Stimulated activated CD8-positive, alpha-beta memory T cell treated with anti-CD3 and anti-CD28 coated beads, Interleukin-7, amount 100 ng/mL, for 48 hours (primary cell): ENCODE results near the gene STON2.

Source experiments
- DNase-seq, 2 donors: peaks; one replicate each; pipeline ENCODE4 v3.0.0-alpha.2; 2020; ENCODE audit warnings: low read depth in 1 of 2; ENCODE audit errors: extremely low read depth in 1 of 2

The STON2 gene

GRCh38 chr14:81305743-81306142, 94.4 kb downstream of the STON2 start:
- no peak for DNase-seq

- no peak for DNase-seq
Observed at GRCh38 chr14:81305065-81305464, 95.1 kb downstream of the STON2 start.

- DNase-seq = peak; percentile 11 to 51
Observed at GRCh38 chr14:81303258-81303935, 96.7 kb downstream of the STON2 start.

DNA sequence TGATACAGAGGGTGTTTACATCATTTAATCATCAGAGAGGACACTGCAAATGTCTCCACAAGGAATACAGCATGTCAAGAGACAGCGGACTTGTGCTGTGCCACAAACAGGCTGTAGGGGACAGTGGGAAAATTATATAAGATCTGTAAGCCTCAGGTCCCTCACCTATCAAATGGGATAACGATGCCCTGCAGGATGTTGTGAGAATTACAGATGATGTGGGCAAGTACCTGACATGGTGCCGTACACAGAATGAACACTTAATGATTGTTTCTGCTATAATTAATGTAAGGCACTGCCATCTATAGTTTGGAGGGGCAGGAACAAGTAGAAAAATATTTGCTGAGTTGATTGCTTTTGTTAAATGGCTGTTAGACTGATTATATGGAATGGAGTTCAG, 97.5 kb downstream of the STON2 start:
- no peak for DNase-seq

- no peak for DNase-seq
Observed at GRCh38 chr14:81301813-81302212, 98.3 kb downstream of the STON2 start.

- no peak for DNase-seq
Observed at GRCh38 chr14:81301371-81301770, 98.8 kb downstream of the STON2 start.

DNA sequence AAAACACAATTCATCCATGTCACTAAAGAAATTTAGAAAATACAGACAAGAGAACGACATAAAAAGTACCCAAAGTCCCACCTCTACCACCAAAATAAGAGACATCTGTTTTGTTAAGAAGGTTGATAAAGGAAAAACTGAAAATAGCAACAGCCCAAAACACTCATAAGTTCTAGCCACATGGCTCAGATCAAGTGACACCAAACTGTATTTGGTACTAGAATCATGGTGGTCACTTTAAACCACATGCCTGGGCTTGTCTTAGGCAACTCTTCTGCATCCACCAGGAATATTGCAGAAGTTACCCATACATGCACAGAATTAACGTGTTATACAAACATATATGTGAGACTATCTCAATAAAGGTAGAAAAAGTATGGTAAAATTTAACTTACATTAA, 101.2 kb downstream of the STON2 start:
- no peak for DNase-seq

- no peak for DNase-seq
Observed at GRCh38 chr14:81298122-81298521, 102.0 kb downstream of the STON2 start.

GRCh38 chr14:81295958-81296923, 103.9 kb downstream of the STON2 start:
- DNase-seq = no peak

- DNase-seq = no peak
Observed at GRCh38 chr14:81289516-81289915, 110.6 kb downstream of the STON2 start.

DNA sequence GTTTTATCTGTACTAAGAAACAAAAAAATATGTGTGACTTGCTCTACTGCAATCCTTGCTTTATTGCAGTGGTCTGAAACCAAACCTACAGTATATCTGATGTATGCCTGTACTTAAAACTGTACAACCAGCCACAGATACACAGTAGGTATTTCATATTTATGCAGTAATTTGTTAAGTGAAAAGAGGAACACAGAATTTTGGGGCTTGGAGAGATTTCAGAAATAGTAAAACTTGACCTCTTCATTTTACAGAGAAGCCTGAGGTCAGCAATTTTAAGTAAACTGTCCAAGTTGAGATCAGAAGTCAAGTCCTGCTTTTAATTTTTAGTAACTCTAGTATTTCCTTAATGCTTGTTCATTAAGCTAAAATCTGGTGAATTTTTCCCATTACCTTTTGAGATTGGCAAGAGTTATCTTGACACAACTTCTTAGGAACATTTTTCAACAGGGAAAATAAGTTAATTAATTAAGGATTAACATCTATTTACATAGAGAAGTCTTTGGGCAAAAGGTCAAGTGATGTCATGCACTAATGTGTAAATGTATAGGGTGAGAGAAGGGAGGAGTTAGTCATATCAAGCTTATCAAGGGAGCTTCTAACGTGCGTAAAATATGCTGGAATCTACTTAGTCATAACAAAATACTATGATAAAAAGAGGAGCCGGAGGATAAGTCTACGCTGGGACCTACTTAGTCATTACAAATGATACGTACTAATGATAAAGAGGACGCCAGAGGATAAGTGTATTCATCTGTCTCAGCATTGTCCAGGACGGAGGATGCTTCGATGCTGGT, 113.4 kb downstream of the STON2 start:
- DNase-seq = no peak

GRCh38 chr14:81285245-81285644, 114.9 kb downstream of the STON2 start:
- DNase-seq = no peak

DNA sequence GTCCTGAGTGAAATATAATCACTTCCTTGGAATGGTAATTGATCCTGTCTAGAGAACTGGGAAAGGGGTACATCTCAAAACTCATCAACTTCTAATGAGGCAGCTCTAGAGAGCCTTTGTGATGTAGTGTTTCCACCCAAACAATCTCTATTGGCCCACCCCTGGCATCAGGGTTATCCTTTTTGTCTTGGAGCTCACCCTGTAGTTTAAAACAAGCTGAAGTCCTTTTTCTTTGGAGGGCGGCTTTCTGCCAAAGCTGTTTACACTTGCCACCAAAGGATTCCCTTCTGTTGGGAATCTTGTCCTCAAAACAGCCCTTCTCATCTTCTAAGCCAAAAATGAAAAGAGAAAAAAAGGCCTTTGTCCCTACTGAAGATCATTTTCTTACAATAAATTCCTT, 118.8 kb downstream of the STON2 start:
- no peak for DNase-seq

DNA sequence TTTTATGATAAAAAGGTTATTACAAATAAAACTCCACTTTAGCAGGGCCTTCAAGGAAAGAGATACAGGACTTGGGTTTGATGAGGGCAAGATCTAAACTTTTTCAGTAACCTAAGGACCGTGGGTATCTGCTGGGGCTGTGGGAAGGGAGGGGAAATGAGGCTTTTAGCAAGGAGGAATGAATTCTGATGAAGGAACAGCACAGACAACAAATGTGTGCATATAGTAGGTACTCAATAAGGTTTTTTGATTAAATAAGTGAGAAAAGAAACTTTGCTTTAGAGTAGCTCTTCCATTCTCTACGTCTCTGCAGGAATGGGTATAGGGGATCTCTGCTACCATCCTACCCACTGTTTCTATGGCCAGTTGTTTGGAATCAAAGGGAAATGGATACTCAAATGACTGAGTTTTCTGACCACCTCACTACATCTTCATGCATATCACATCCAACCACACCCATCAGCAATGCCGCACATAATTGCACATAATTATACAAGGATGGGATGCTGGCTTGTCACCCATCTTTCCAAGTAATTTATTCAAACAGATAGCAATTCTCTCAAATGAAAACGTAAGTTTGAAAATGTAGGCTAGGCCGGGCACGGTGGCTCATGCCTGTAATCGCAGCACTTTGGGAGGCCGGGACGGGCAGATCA, 119.9 kb downstream of the STON2 start:
- no peak for DNase-seq

- no peak for DNase-seq
Observed at GRCh38 chr14:81277096-81277495, 123.0 kb downstream of the STON2 start.

- no peak for DNase-seq
Observed at GRCh38 chr14:81276073-81277069, 123.8 kb downstream of the STON2 start.

- no peak for DNase-seq
Observed at GRCh38 chr14:81275305-81276072, 124.6 kb downstream of the STON2 start.

- DNase-seq = no peak
Observed at GRCh38 chr14:81273961-81274575, 126.1 kb downstream of the STON2 start.
